ENCODE measurements around the gene LTB.

The LTB gene

DNA sequence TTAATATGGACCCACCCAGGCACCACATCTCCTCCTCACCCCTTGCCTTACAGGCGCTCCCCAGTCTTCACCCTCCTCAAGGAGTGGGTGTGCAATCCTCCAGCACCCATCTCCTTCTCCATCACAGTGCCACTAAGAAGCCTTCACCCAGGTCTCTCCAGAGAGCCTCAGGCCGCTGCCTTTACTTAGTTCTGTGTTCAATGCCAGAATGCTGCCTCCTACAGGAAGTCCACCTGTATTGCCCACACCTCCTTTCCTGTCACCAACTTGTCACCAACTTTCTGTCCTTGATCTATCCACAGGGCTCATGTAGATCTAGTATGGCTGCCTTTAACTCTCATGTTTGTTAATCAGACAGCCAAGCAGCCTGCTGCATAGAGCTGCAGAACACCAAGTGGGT is 3.3 kb upstream of the LTB start:
- ATAC-seq (ENCODE audit: low read depth) (no peak), DNase-seq (ENCODE audit: low spot score) (no peak)
- no peaks in the 10 kb centered on the region for H3K9me3 ChIP-seq (ENCODE audit: severe bottlenecking)
- no peaks in the 10 kb centered on the region for H3K4me1 ChIP-seq (ENCODE audit: insufficient read depth, poor library complexity, severe bottlenecking)
- no peaks in the 10 kb centered on the region for H3K36me3 ChIP-seq (ENCODE audit: low read depth)
- H3K4me3 ChIP-seq (ENCODE audit: severe bottlenecking) = no peak overlapping the region
- no peak for TF ChIP-seq CTCF (IDR thresholded peaks at IDR 0.05; ENCODE audit: poor library complexity, severe bottlenecking)
- H3K27me3 ChIP-seq (ENCODE audit: insufficient read depth, poor library complexity, severe bottlenecking) = no peaks in the 10 kb centered on the region
- H3K27ac ChIP-seq (ENCODE audit: poor library complexity, severe bottlenecking) = no peak overlapping the region

DNA sequence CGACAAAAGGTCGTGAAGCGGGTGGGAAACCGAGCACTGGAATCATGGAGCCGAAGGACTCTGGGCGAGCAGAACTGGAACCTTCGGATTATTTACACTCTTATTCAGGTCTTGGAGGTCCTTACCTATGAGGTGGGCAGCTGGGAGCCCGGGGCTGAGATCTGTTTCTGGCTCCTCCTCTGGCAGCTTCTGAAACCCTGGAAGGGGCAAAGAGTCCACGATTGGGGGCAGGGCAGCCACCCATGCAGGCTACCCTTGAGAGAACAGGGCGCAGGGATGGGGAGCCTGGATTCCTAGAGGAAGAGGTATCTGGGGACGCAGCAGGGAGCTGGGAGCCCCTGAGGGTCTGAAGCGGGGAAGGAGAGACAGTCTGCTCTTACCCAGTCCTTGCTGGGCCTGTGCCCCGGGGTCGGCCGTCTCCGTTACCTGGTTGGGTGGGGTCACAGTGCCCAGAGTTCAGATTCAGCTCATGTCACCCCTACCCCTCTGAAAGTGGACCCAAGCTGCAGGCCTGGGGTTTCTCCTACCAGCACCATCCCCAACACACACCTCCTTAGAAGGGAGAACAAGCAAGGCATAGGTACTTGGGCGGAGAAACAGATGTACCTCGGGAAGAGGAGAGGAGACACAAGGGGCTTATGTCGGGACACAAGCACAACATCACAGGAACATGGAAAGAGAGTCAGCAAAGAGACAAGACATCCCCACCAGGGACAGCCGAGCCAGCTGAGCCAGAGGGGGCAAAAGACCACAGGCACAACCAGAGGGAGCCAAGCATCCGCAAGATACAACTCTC is 592 bp downstream of the LTB start:
- Histone ChIP-seq H3K27ac (ENCODE audit: poor library complexity, severe bottlenecking) (no peak overlapping the region), H3K4me3 (ENCODE audit: severe bottlenecking) (peak overlapping the region; percentile 52), H3K36me3 (ENCODE audit: low read depth) (no peaks in the 10 kb centered on the region), H3K9me3 (ENCODE audit: severe bottlenecking) (no peaks in the 10 kb centered on the region), H3K27me3 (ENCODE audit: insufficient read depth, poor library complexity, severe bottlenecking) (no peaks in the 10 kb centered on the region), H3K4me1 (ENCODE audit: insufficient read depth, poor library complexity, severe bottlenecking) (peaks cover 12% of the 10 kb centered on the region)
- no peak for TF ChIP-seq CTCF (IDR thresholded peaks at IDR 0.05; ENCODE audit: poor library complexity, severe bottlenecking)
- DNase-seq (ENCODE audit: low spot score) = no peak
- ATAC-seq (ENCODE audit: low read depth) = no peak

DNA sequence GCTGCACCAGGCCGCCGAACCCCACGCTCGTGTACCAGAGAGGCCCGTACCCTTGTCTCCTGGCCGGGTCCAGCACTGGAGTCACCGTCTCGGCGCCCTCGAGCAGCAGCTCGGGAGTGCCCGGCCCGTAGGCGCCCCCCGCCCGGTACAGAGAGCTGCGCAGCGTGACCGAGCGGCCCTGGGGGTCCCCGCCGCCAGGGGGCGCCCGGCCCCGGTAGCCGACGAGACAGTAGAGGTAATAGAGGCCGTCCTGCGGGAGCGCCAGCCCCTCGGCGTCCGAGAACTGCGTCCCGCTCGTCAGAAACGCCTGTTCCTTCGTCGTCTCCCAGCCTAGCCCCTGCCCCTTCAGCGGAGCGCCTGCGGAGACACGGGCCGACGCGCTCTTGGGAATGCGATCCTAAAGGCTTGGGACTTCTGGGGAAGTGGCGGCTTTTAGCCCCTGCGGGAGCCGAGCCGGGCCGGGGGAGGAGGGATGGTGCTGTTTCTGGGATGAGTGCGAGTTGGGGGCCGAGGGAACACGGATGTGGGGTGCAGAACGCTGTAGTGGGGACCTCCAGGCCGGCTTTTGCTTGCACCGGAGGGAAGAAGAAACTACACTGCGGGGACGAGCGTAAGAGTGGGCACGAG is 1.3 kb downstream of the LTB start:
- no peak overlapping the region for H3K27ac ChIP-seq (ENCODE audit: poor library complexity, severe bottlenecking)
- peaks cover 12% of the 10 kb centered on the region for H3K4me1 ChIP-seq (ENCODE audit: insufficient read depth, poor library complexity, severe bottlenecking)
- no peak for DNase-seq (ENCODE audit: low spot score)
- no peaks in the 10 kb centered on the region for H3K36me3 ChIP-seq (ENCODE audit: low read depth)
- H3K4me3 ChIP-seq (ENCODE audit: severe bottlenecking) = peak overlapping the region; percentile 52
- peak; percentile 84 for ATAC-seq (ENCODE audit: low read depth)
- peak; percentile 98 for TF ChIP-seq CTCF (IDR thresholded peaks at IDR 0.05; ENCODE audit: poor library complexity, severe bottlenecking)
- H3K9me3 ChIP-seq (ENCODE audit: severe bottlenecking) = no peaks in the 10 kb centered on the region
- no peaks in the 10 kb centered on the region for H3K27me3 ChIP-seq (ENCODE audit: insufficient read depth, poor library complexity, severe bottlenecking)

DNA sequence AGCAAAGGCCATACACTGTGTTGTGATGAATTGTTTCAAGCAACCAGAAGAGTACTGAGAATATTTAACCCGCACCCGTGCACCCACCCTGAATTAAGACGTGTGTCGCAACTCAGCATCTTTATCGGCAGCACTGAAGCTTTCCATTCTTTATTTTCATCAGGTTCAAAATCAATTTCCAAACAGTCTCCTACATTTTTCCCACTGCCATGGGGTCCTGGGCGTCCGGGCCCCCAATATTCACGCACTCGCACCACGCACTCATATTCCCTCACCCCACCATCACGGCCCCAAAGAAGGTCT is 1.8 kb downstream of the LTB start:
- Histone ChIP-seq H3K27me3 (ENCODE audit: insufficient read depth, poor library complexity, severe bottlenecking) (no peaks in the 10 kb centered on the region), H3K4me1 (ENCODE audit: insufficient read depth, poor library complexity, severe bottlenecking) (peaks cover 12% of the 10 kb centered on the region), H3K4me3 (ENCODE audit: severe bottlenecking) (peak overlapping the region; percentile 52), H3K9me3 (ENCODE audit: severe bottlenecking) (no peaks in the 10 kb centered on the region), H3K36me3 (ENCODE audit: low read depth) (no peaks in the 10 kb centered on the region), H3K27ac (ENCODE audit: poor library complexity, severe bottlenecking) (no peak overlapping the region)
- ATAC-seq (ENCODE audit: low read depth) = no peak
- TF ChIP-seq CTCF (IDR thresholded peaks at IDR 0.05; ENCODE audit: poor library complexity, severe bottlenecking) = no peak
- DNase-seq (ENCODE audit: low spot score) = no peak
